Thyroid gland (tissue), 4 donors: ENCODE results near the gene SLC24A3. TPM values are rescaled to one million over a fixed set of nuclear protein-coding genes. Genes with fewer than 3 reads are reported as not detected.

Experiments used
- DNase-seq, 2 donors: peaks; one replicate each; pipeline ENCODE4 v3.0.0-alpha.2; 2019
- H3K27ac ChIP-seq, 3 donors: fragments of 200-600 bp; sonication (generic); 1 replicate in 2 of 3; 2 replicates in 1 of 3; pipeline ENCODE4 v1.5.1; 2016 to 2019; ENCODE audit warnings: mild to moderate bottlenecking in 1 of 3, moderate library complexity in 1 of 3
- H3K27me3 ChIP-seq: fragments of 200-600 bp; sonication (generic); one replicate; pipeline ENCODE4 v1.5.1; 2019
- H3K36me3 ChIP-seq, 2 donors: fragments of 200-600 bp; sonication (generic); one replicate each; pipeline ENCODE4 v1.5.1; 2016 to 2019
- H3K4me1 ChIP-seq, 2 donors: fragments of 200-600 bp; sonication (generic); one replicate each; pipeline ENCODE4 v1.5.1; 2017 to 2019
- H3K4me3 ChIP-seq, 3 donors: fragments of 200-600 bp; sonication (generic); replicated peaks in 1 of 3; 1 replicate in 2 of 3; 2 replicates in 1 of 3; pipeline ENCODE4 v1.5.1; 2016; ENCODE audit warnings: mild to moderate bottlenecking in 1 of 3
- H3K9me3 ChIP-seq: fragments of 200-600 bp; sonication (generic); one replicate; pipeline ENCODE4 v1.5.1; 2017
- CTCF ChIP-seq, 6 experiments: fragments of 200-600 bp in 3 of 6; fragments of 450-650 bp in 3 of 6; sonication (generic) in 3 of 6; IDR thresholded peaks; one replicate each; pipeline ENCODE4 v1.5.1; 2016 to 2019; ENCODE audit warnings: antibody characterized with exemption in 6 of 6, mild to moderate bottlenecking in 2 of 6, inconsistent platforms in 1 of 6, moderate library complexity in 1 of 6
- POLR2A ChIP-seq, 2 donors: fragments of 450-650 bp; IDR thresholded peaks; one replicate each; pipeline ENCODE4 v1.6.1; 2017; ENCODE audit warnings: antibody characterized with exemption in 2 of 2, mild to moderate bottlenecking in 2 of 2, moderate library complexity in 1 of 2
- WGBS, 2 donors: methylation state at CpG; one replicate each; pipeline ENCODE4 v1.1.5; 2017; 5-methylcytosine and 5-hydroxymethylcytosine counted together
- intact Hi-C: fragments of 100-400 bp; cut with DNase I; formaldehyde crosslinking; loops from one replicate; pipeline ENCODE4 v1.15.1; 2023
- total RNA-seq, 4 donors: library from RNA; depleted of rRNA; stranded (reverse); fragments of >200 nt; gene quantifications; one replicate each; pipeline ENCODE4 v1.2.3, GENCODE V29; 2016

Gene SLC24A3
- total RNA-seq, 4 donors from 2014 or later, result 4.0 to 8.1 (median 6.3) TPM

GRCh38 chr20:19588241-19588640 is 375.8 kb downstream of the SLC24A3 start:
- 94 to 97% methylated on average over 4 of the region's 4 CpGs for WGBS, 2 donors
- Histone ChIP-seq H3K9me3 (no peaks in the 10 kb centered on the region), H3K4me1 (peaks cover 2 to 3% of the 10 kb centered on the region in 2 donors), H3K4me3 (no peak overlapping the region), H3K36me3 (no peaks in the 10 kb centered on the region), H3K27ac (no peak overlapping the region), H3K27me3 (no peaks in the 10 kb centered on the region)
- intact Hi-C loops, result no loop called here
- DNase-seq, result no peak
- no peak for TF ChIP-seq POLR2A (IDR thresholded peaks at IDR 0.05)
- TF ChIP-seq CTCF (IDR thresholded peaks at IDR 0.05), result no peak

GRCh38 chr20:19588732-19589131 is 376.3 kb downstream of the SLC24A3 start:
- H3K27me3 ChIP-seq, result no peaks in the 10 kb centered on the region
- TF ChIP-seq CTCF (IDR thresholded peaks at IDR 0.05), result no peak
- TF ChIP-seq POLR2A (IDR thresholded peaks at IDR 0.05), result no peak
- H3K36me3 ChIP-seq, result no peaks in the 10 kb centered on the region
- H3K27ac ChIP-seq, result no peak overlapping the region
- intact Hi-C loops, result no loop called here
- 53 to 55% methylated on average over 5 of the region's 5 CpGs for WGBS, 2 donors
- peak in 1 of 2 donors; percentile 33 for DNase-seq
- peaks cover 3 to 8% of the 10 kb centered on the region in 2 donors for H3K4me1 ChIP-seq
- no peak overlapping the region for H3K4me3 ChIP-seq
- no peaks in the 10 kb centered on the region for H3K9me3 ChIP-seq

GRCh38 chr20:19589787-19590362 is 377.4 kb downstream of the SLC24A3 start:
- Histone ChIP-seq H3K4me1 (peaks cover 3 to 11% of the 10 kb centered on the region in 2 donors), H3K27me3 (no peaks in the 10 kb centered on the region), H3K27ac (no peak overlapping the region), H3K9me3 (no peaks in the 10 kb centered on the region), H3K36me3 (no peaks in the 10 kb centered on the region), H3K4me3 (no peak overlapping the region)
- TF ChIP-seq CTCF (IDR thresholded peaks at IDR 0.05) (no peak), POLR2A (IDR thresholded peaks at IDR 0.05) (no peak)
- 89 to 94% methylated on average over 5 of the region's 5 CpGs for WGBS, 2 donors
- DNase-seq, result no peak
- intact Hi-C loops, result no loop called here

GRCh38 chr20:19590382-19590781 is 377.9 kb downstream of the SLC24A3 start:
- Histone ChIP-seq H3K9me3 (no peaks in the 10 kb centered on the region), H3K27ac (no peak overlapping the region), H3K27me3 (no peaks in the 10 kb centered on the region), H3K4me1 (peaks cover 3 to 11% of the 10 kb centered on the region in 2 donors), H3K36me3 (no peaks in the 10 kb centered on the region), H3K4me3 (no peak overlapping the region)
- intact Hi-C loops, result no loop called here
- 95 to 100% methylated on average over 3 of the region's 3 CpGs for WGBS, 2 donors
- TF ChIP-seq CTCF (IDR thresholded peaks at IDR 0.05) (no peak), POLR2A (IDR thresholded peaks at IDR 0.05) (no peak)
- no peak for DNase-seq

- 58 to 76% methylated on average over 7 of the region's 7 CpGs for WGBS, 2 donors
- H3K4me3 ChIP-seq, result no peak overlapping the region
- H3K36me3 ChIP-seq, result no peaks in the 10 kb centered on the region
- H3K27me3 ChIP-seq, result no peaks in the 10 kb centered on the region
- peak; percentile 32 to 38 for DNase-seq
- intact Hi-C loops, result no loop called here
- H3K27ac ChIP-seq, result no peak overlapping the region
- peaks cover 3 to 11% of the 10 kb centered on the region in 2 donors for H3K4me1 ChIP-seq
- TF ChIP-seq CTCF (IDR thresholded peaks at IDR 0.05) (no peak), POLR2A (IDR thresholded peaks at IDR 0.05) (no peak)
- H3K9me3 ChIP-seq, result no peaks in the 10 kb centered on the region
These were observed 381.3 kb downstream of the SLC24A3 start for GRCh38 chr20:19593762-19594161.
